Activated T-cell treated with anti-CD3 and anti-CD28 coated beads, Interleukin-2, amount 50 U/mL, for 4 hours (primary cell): ENCODE measurements around the gene WDR55. TPM values are rescaled to one million over a fixed set of nuclear protein-coding genes. Genes with fewer than 3 reads are reported as not detected.
"Not testable (repeated sequence)": the region's sequence is repeated elsewhere in the genome, so short reads cannot be mapped to it uniquely, and the experiment has no call there.

Experiments used
- ATAC-seq, 2 donors: fragments of 200-7000 bp; cut with Tn5 transposase; one replicate each; pipeline ENCODE4 v1.10.0; 2021
- DNase-seq: peaks from one replicate; pipeline ENCODE4 v3.0.0-alpha.2; 2020
- H3K27me3 Mint-ChIP-seq: one replicate; pipeline ENCODE4 v1.8.0; 2021; ENCODE audit warnings: low read depth, mixed read lengths
- H3K36me3 Mint-ChIP-seq: one replicate; pipeline ENCODE4 v1.8.0; 2022; ENCODE audit warnings: mixed read lengths; ENCODE audit not compliant: insufficient read depth
- H3K4me1 Mint-ChIP-seq: one replicate; pipeline ENCODE4 v1.8.0; 2021; ENCODE audit warnings: low read depth, mixed read lengths
- H3K4me3 Mint-ChIP-seq: one replicate; pipeline ENCODE4 v1.8.0; 2021; ENCODE audit warnings: mild to moderate bottlenecking, moderate library complexity, mixed read lengths
- H3K9me3 Mint-ChIP-seq: one replicate; pipeline ENCODE4 v1.8.0; 2021; ENCODE audit warnings: mixed read lengths
- total RNA-seq, 3 donors: library from RNA; stranded (reverse); gene quantifications; one replicate each; pipeline ENCODE4 v1.2.1, GENCODE V29; 2021

The WDR55 gene
- total RNA-seq, 3 donors from 2014 or later, result 47.7 to 50.0 (median 49.5) TPM

- ATAC-seq, result no peak
- Mint-ChIP-seq H3K4me1 (no peaks in the 10 kb centered on the region), H3K36me3 (peaks cover 52% of the 10 kb centered on the region), H3K27me3 (no peaks in the 10 kb centered on the region), H3K9me3 (no peaks in the 10 kb centered on the region), H3K4me3 (no peak within 1 kb of the TSS)
- no peak for DNase-seq
Observed at GRCh38 chr5:140673187-140673976, 8.7 kb downstream of the WDR55 start, which contains the start of gene DND1. Gene DND1 (minus strand): TSS chr5:140673576. CDS start chr5:140673542, 34 bp downstream.

GRCh38 chr5:140674211-140674610, 9.5 kb downstream of the WDR55 start:
- Mint-ChIP-seq H3K4me1 (no peaks in the 10 kb centered on the region), H3K9me3 (no peaks in the 10 kb centered on the region), H3K4me3 (no peak overlapping the region), H3K27me3 (no peaks in the 10 kb centered on the region), H3K36me3 (peaks cover 56% of the 10 kb centered on the region)
- ATAC-seq (no peak), DNase-seq (no peak)

GRCh38 chr5:140674629-140675028, 9.9 kb downstream of the WDR55 start:
- ATAC-seq, result no peak
- DNase-seq, result no peak
- Mint-ChIP-seq H3K27me3 (no peaks in the 10 kb centered on the region), H3K9me3 (no peaks in the 10 kb centered on the region), H3K4me1 (no peaks in the 10 kb centered on the region), H3K4me3 (no peak overlapping the region), H3K36me3 (peaks cover 58% of the 10 kb centered on the region)

- Mint-ChIP-seq H3K4me1 (no peaks in the 10 kb centered on the region), H3K4me3 (no peak overlapping the region), H3K36me3 (peaks cover 59% of the 10 kb centered on the region), H3K9me3 (no peaks in the 10 kb centered on the region), H3K27me3 (no peaks in the 10 kb centered on the region)
- ATAC-seq, result no peak
- DNase-seq, result no peak
Observed at GRCh38 chr5:140677947-140678346, 13.2 kb downstream of the WDR55 start.

- no peak for DNase-seq
- Mint-ChIP-seq H3K27me3 (no peaks in the 10 kb centered on the region), H3K4me1 (no peaks in the 10 kb centered on the region), H3K9me3 (no peaks in the 10 kb centered on the region), H3K4me3 (no peak overlapping the region), H3K36me3 (peaks cover 59% of the 10 kb centered on the region)
- ATAC-seq, result no peak
Observed at GRCh38 chr5:140678993-140679392, 14.3 kb downstream of the WDR55 start.

- peak overlapping the region; percentile 100 for H3K4me3 Mint-ChIP-seq
- peaks cover 36% of the 10 kb centered on the region for H3K4me1 Mint-ChIP-seq
- ATAC-seq (no peak), DNase-seq (no peak)
- peaks cover 12% of the 10 kb centered on the region for H3K36me3 Mint-ChIP-seq
- no peaks in the 10 kb centered on the region for H3K9me3 Mint-ChIP-seq
- no peaks in the 10 kb centered on the region for H3K27me3 Mint-ChIP-seq
Observed at GRCh38 chr5:140690376-140690932, 25.8 kb downstream of the WDR55 start.

GRCh38 chr5:140690941-140691924, 26.5 kb downstream of the WDR55 start, which contains the start of the genes HARS1 and HARS2:
Gene HARS1 (minus strand): TSS chr5:140691370. CDS start chr5:140691304, 66 bp downstream.
Gene HARS2 (plus strand): TSS chr5:140691455. CDS start chr5:140691649, 194 bp downstream.
- ATAC-seq (peak; percentile 97), DNase-seq (peak; percentile 72)
- Mint-ChIP-seq H3K4me3 (peak within 1 kb of the TSS; percentile 100), H3K4me1 (peaks cover 38% of the 10 kb centered on the region), H3K36me3 (peaks cover 18% of the 10 kb centered on the region), H3K9me3 (no peaks in the 10 kb centered on the region), H3K27me3 (no peaks in the 10 kb centered on the region)

GRCh38 chr5:140694276-140694675, 29.6 kb downstream of the WDR55 start:
- Mint-ChIP-seq H3K4me3 (no peak overlapping the region), H3K27me3 (no peaks in the 10 kb centered on the region), H3K9me3 (no peaks in the 10 kb centered on the region), H3K4me1 (peaks cover 34% of the 10 kb centered on the region), H3K36me3 (peaks cover 42% of the 10 kb centered on the region)
- ATAC-seq (no peak), DNase-seq (no peak)

GRCh38 chr5:140696891-140697492, 32.3 kb downstream of the WDR55 start:
- H3K4me3 Mint-ChIP-seq, result no peak overlapping the region
- no peaks in the 10 kb centered on the region for H3K9me3 Mint-ChIP-seq
- H3K27me3 Mint-ChIP-seq, result no peaks in the 10 kb centered on the region
- peaks cover 41% of the 10 kb centered on the region for H3K36me3 Mint-ChIP-seq
- DNase-seq (no peak), ATAC-seq (no peak)
- peaks cover 32% of the 10 kb centered on the region for H3K4me1 Mint-ChIP-seq

GRCh38 chr5:140700177-140701144, 35.8 kb downstream of the WDR55 start, which contains the start of gene ZMAT2:
Gene ZMAT2 (plus strand): TSS chr5:140700447. CDS start chr5:140700461, 14 bp downstream.
- Mint-ChIP-seq H3K36me3 (peaks cover 56% of the 10 kb centered on the region), H3K4me3 (peak within 1 kb of the TSS; percentile 99), H3K4me1 (peaks cover 26% of the 10 kb centered on the region), H3K9me3 (no peaks in the 10 kb centered on the region), H3K27me3 (no peaks in the 10 kb centered on the region)
- ATAC-seq, result peak; percentile 97 to 98
- peak; percentile 85 for DNase-seq

GRCh38 chr5:140707812-140708211, 43.1 kb downstream of the WDR55 start:
- no peak overlapping the region for H3K4me3 Mint-ChIP-seq
- DNase-seq (no peak), ATAC-seq (no peak)
- no peaks in the 10 kb centered on the region for H3K9me3 Mint-ChIP-seq
- no peaks in the 10 kb centered on the region for H3K27me3 Mint-ChIP-seq
- H3K4me1 Mint-ChIP-seq, result peaks cover 17% of the 10 kb centered on the region
- peaks cover 24% of the 10 kb centered on the region for H3K36me3 Mint-ChIP-seq

GRCh38 chr5:140708787-140709186, 44.1 kb downstream of the WDR55 start:
- not testable (repeated sequence) for DNase-seq, H3K9me3 Mint-ChIP-seq, ATAC-seq, H3K4me3 Mint-ChIP-seq, H3K27me3 Mint-ChIP-seq
- peaks cover 18% of the 10 kb centered on the region for H3K36me3 Mint-ChIP-seq
- H3K4me1 Mint-ChIP-seq, result peaks cover 22% of the 10 kb centered on the region
